Measurements from ENCODE around the gene SVOPL.
A peak's percentile ranks its signal among the peaks of the same experiment; 100 is the strongest.
"Not testable (repeated sequence)": the region's sequence is repeated elsewhere in the genome, so short reads cannot be mapped to it uniquely, and the experiment has no call there.

SVOPL gene

GRCh38 chr7:138699661-138700060, 1.5 kb downstream of the SVOPL start:
- no peak for DNase-seq

DNA sequence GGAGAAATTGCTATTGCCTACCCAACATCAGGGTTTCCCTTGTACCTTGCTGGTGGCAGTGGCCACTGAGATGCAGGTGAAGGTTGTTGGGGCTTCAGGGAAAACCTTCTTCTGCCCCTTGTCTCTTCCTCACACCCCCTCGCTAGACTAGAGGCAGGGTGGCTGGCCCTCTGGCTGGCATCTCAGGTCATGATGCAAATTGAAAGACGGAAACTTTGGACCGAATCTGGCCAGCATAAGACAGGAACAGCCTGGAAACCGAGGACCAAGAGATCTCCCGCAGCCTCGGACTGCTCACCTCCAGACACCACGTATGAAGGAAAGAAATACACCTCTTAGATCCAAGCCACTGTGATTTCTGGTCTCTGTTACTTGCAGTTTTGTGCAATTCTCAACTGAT, 2.9 kb downstream of the SVOPL start:
- no peak for DNase-seq

DNA sequence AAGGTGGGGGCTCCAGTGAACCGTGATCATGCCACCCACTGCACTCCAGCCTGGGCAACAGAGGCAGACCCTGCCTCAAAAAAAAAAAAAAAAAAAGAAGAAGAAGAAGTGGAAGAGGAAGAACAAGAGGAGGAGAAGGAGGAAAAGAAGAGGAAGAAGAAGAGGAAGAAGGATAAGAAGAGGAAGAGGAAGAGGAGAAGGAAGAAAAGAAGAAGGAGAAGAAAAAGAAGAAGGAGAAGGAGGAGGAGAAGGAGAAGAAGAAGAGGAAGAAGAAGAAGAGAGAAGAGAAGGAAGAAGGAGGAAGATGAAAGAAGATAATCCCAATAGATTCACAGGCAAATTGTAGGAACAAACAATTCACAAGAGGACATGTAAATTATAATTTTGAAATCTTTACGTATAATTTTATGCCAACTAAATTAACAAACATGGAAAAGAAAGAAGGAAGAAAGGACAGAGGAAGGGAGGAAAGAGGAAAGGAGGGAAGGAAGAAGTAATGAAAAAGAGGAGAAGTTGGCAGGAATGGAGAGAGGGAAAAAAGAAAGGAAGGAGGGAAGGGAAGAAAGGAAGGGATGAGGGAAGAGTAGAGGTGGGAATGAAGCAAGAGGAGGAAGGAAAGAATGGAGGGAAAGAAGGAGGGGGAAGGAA, 3.5 kb downstream of the SVOPL start:
- no peak for DNase-seq

DNA sequence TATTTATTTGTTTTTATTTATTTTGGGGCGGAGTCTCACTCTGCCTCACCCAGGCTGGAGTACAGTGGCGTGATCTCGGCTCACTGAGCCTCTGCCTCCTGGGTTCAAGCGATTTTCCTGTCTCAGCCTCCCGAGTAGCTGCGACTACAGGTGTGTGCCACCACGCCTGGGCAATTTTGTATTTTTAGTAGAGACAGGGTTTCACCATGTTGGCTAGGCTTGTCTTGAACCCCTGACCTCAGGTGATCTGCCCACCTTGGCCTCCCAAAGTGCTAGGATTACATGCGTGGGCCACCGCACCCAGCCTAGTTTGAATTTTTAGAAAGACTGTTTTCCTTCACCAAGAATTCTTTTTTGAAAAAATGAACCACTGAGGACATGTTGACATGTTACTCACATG, 5.4 kb downstream of the SVOPL start:
- DNase-seq = not testable (repeated sequence)

- DNase-seq = no peak
Measured at GRCh38 chr7:138695106-138695505, 6.1 kb downstream of the SVOPL start.

- no peak for DNase-seq
Measured at GRCh38 chr7:138691178-138691577, 10.0 kb downstream of the SVOPL start.

DNA sequence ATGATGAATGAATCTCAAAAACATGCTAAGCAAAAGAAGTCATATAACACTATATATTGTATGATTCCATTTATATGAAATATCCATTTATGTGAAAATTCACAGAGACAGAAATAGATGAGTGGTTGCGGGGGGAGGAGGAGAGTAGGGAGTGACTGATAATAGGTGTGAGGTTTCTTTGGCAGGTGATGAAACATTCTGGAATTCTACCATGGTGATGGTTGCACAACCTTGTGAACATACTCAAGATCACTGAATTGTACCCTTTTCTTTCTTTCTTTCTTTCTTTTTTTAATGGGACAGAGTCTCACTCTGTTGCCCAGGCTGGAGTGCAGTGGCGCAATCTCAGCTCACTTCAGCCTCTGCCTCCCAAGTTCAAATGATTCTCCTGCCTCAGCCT, 10.7 kb downstream of the SVOPL start:
- no peak for DNase-seq

- not testable (repeated sequence) for DNase-seq
Measured at GRCh38 chr7:138688037-138688436, 13.1 kb downstream of the SVOPL start.

DNA sequence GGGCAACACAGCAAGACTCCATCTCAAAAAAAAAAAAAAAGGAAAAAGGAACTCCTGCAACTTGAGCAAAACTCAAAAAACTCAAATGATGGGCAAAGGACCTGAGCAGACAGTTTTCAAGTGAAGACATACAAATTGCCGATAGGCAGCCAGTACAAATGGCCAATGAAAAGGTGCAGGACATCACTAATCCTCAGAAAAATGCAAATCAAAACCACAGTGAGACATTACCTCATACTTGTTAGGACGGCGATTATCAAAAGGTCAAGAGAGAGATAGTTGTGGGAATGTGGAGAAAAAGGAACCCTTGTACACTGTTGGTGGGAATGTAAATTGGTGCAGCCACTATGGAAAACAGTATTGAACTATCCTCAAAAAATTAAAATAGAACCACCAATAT, 16.8 kb downstream of the SVOPL start:
- no peak for DNase-seq

DNA sequence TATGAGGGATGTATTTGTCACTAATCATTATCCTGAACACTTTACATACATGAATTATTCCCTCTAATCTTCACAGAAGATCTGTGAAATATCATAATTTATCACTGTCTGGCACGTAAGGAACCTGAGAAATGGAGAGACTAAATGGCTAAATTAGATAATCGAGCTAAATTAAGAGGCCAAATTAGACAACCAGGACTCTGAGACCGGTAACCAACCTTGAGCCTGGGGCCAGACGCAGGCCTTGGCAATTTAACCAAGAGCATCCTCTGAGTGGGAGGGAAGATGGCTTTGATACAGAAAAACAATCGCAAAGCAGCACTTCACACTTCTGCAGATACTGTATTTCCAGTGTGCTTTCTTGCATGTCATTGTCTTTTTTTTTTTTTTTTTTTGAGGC, 21.4 kb downstream of the SVOPL start:
- no peak for DNase-seq

DNA sequence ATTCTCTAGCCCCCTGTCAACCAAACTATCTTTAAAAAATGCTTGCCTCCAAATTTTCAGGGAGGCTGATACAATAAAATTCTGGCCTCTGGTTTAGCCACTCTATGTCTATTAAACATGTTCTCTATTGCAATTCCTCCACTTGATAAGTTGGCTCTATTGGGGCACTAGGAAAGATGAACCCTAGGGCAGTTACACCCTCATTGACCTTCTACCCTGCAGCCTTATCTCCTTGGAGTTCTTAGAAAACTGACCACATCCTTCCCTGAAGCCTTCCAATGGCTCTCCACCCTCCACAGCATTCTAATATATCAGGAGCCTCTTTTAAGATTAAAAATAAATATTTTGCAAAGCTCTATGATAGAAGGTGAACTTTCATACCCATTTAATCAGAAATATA, 30.6 kb downstream of the SVOPL start:
- DNase-seq = no peak

- DNase-seq = no peak
Measured at GRCh38 chr7:138669364-138669763, 31.8 kb downstream of the SVOPL start.

DNA sequence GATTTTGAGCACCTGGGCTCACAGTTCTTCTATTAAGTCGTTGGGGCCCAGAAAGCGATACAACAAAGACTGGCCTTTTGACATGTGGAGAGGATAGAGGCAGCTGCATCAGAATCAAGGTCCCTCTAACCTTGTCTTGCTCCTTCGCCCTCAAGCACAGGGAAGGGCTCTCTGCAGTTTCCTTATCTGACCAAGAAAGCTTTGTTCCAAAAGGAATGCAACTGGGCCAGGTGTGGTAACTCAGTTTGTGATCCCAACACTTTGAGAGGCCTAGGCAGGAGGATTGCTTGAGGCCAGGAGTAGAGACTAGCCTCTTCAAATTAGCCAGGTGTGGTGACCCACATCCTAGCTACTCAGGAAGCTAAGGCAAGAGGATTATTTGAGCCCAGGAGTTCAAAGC, 32.2 kb downstream of the SVOPL start:
- no peak for DNase-seq

DNA sequence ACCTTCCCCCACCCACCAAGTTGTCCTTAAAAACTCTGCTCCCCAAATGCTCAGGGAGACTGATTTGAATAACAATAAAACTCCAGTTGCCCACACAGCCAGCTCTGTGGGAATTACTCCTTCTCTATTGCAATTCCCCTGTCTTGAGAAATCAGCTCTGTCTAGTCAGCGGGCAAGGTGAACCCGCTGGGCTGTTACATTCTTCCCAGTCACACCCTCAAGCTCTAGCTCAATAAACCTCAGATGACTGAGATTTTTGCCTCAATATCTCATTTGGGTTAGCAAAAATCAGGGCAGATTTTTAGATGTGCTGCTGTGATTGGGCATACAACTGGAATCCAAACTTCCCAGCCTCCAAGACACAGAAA, 32.9 kb downstream of the SVOPL start:
- no peak for DNase-seq

DNA sequence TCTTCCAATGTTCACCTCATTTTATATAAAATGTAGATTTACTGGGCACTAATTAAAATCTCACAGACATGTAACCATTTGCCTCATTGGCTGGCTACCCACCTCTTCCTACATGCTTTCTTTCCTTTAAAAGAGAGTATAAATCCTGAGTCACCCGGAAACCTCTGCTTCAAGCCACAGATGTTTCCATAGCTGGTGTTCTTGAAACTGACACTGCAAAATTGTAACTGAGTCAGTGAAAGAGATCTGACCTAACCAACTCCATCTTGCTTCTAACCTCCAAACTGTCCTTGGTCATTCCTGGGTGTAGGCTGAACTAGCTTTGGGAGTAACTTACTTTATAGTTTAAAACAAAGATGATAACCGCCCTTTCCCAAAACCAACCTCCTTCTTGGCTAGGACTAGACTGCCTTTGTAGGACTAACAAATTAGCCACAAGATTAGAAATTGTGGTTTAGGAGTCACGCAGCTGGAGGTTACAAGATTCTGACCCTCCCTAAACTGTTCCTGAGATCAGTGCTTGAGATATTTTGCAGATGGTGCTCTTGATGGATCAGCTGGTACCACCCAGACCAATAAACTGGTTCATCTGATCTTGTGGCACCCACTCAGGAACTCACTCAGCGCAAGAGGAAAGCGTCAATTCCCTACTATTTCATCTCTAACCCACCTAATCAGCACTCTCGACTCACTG, 33.5 kb downstream of the SVOPL start:
- DNase-seq = no peak

- no peak for DNase-seq
Measured at GRCh38 chr7:138666385-138666784, 34.8 kb downstream of the SVOPL start.

DNA sequence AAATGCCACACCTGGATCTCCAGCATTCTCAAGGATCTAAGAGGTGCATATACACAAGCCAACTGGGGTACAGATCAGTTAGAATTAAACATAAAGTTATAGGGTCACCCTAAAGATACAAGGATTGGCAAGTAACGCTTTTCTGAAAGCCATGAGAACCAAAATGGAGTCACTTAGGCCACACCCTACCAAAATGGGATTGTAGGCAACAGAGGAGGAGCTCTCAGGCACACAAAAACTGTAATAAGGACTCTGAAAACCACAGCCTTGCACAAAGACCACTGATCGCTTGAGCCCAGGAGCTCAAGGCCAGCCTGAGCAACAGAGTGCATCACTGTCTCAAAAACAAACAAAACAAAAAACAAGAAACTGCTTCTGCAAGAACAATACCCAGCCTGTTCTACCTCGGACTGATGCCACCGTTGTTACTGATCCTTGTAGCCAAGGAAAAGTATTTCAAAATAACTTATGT, 35.5 kb downstream of the SVOPL start:
- DNase-seq = no peak

DNA sequence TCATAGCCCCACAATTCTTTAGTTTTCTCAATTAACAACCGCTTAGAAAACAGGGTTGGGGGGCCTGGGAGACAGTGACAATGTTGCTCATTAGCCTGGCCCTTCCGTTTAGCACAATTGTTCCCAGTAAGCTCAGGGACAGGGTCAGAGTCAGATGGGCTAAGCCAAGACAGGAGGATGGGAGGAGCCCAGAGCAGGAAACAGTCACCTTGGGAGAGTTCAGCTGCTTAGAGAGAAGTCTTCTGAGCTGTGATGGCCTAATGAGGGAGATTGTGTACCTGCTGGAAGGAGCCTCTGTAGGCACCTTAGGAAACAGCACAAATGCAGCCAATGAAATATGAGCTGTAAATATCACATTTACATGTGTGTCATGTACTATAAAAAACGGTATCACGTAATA, 35.9 kb downstream of the SVOPL start:
- DNase-seq = no peak

DNA sequence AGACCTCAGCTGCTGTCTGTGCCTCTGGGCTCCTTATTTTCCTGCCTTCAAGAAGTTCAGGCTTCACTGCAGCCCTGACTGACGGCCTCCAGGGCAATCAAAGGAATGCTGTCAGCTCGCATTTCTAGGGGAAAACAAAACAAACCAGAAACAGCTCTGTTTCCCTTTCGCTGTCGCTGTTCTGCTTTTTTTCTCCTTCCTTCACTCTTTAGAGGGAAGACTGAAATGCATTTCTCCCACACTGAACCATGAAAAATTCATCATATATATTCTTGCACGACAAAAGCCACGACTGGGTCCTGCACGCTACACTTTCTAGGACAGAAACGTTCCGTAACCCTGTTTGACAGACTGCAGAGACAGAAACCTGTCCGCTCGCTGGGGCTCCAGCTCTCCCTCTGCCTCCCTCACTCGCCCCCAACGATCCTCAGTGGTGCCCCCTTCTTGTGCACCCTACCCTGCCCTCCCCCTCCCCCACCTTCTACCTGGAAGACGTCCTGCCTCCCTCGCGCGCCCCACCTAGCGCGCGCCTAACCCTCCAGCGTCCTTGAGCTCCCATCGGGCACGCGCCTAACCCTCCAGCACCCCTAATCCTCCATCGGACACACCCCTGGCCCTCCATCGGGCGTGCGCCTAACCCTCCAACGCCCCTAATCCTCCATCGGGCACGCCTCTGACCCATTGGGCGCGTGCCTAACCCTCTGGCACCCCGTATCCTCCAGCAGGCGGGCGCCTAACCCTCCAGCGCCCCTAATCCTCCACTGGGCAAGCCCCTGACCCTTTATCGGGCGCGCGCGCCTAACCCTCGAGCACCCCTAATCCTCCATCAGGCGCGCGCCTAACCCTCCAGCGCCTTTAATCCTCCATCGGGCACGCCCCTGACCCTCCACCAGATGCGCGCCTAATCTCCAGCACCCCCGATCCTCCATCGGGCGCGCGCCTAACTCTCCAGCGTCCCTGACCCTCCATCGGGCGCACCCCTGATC, 37.1 kb downstream of the SVOPL start:
- peak; percentile 14 for DNase-seq

DNA sequence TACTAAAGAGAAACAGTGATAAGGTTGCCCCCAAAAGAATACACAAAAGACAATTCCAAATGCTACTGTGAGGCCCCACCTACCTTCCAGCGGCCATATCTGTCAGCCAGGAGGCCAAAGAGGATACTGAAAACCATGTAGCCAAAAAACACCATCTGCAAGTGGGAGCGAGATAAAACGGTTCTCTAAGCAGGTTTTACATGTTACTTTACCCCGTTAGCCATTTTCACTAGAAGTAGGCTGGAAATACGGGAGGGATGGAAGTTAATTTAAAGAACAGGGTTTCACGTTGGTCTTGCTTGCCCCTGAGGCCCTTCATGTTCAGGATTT, 38.2 kb downstream of the SVOPL start:
- DNase-seq = no peak

DNA sequence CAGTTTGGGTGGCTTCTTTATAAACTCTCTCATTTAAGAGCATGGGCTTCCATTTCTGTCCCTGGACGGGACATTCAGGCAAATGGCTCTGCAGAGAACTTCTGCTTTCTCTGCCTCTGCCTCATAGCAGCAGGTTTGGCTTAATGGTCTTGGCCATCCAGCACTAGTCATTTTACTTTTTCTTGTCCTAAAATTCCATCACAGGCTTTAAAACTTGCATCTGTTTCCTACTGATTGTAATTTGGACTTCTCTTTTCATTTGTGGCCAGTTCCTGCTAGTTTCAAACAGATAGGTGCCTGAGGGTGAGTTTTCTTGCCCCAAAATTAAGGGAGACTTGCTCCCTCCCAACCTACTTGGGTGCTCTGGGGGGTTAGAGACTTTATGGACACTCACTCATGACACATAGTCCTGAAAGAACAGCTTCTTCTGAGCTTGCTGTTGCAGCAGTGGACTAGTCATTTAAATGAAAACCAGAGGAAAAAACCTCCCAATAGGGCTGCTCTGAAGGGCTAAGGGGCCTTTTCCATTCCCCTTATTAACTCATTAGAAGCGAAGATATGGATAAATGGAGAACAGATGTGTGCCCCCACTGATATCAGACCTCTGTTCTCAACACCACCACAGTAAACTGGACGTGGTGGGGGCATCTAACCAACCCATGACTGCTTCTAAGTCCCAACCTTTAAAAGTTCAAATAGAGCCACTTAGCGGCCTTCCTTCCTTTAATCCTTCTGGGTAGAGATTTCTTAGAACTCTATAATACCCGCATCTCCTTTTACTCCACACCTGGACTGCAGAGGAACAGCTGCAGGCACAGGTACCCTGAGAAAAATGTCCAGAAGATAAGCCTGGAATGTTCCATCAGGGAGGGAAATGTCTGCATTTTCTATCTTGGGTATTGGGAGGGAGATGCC, 38.8 kb downstream of the SVOPL start:
- no peak for DNase-seq

DNA sequence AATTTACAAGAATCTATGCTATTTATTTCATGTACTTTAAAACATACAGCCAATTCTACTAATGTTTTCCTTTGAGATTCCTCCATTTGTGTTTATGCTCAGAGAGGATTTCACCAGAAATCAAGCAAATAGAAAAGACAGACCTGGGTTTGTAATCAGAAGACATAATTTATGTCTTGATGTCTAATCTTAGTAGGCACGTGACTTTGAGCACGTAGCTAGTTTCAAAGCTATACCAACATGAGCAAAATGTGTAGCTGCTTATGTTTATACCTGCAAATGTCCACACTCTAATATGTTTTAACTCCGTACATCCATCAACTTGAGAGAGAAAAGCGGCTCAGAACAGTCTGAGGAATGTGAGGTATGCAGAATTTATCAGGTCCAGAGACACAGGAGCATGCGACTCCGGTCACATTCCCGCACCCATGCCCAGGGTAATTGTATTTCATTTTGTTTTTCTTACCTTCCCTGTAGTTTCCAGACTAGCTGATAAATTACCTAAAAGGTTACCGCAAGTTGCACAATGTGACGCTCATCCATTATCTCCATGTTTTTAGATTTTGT, 40.0 kb downstream of the SVOPL start:
- no peak for DNase-seq
